HG02938 (cell line): Measurements from ENCODE around the gene METTL25.
A peak's percentile ranks its signal among the peaks of the same experiment; 100 is the strongest.

Experiments used
- ATAC-seq: cut with Tn5 transposase; IDR thresholded peaks from one replicate; pipeline ENCODE4 v1.9.1; 2021; ENCODE audit warnings: mild to moderate bottlenecking, moderate library complexity; ENCODE audit not compliant: unreplicated experiment

Gene METTL25

GRCh38 chr12:82468563-82468962 is 110.2 kb downstream of the METTL25 start:
- no peak for ATAC-seq

GRCh38 chr12:82470906-82471512 is 112.7 kb downstream of the METTL25 start:
- no peak for ATAC-seq

GRCh38 chr12:82473111-82473754 is 114.9 kb downstream of the METTL25 start:
- ATAC-seq, result no peak

GRCh38 chr12:82474181-82474797 is 116.0 kb downstream of the METTL25 start:
- ATAC-seq, result no peak

GRCh38 chr12:82474798-82475184 is 116.5 kb downstream of the METTL25 start:
- ATAC-seq, result no peak

- no peak for ATAC-seq
Measured at GRCh38 chr12:82475211-82475610, 116.9 kb downstream of the METTL25 start.

GRCh38 chr12:82476511-82476910 is 118.2 kb downstream of the METTL25 start:
- ATAC-seq, result no peak

- no peak for ATAC-seq
Measured at GRCh38 chr12:82479511-82479910, 121.2 kb downstream of the METTL25 start.

- ATAC-seq, result no peak
Measured at GRCh38 chr12:82480606-82481005, 122.3 kb downstream of the METTL25 start.

GRCh38 chr12:82481954-82482353 is 123.6 kb downstream of the METTL25 start:
- no peak for ATAC-seq

GRCh38 chr12:82486524-82487235 is 128.4 kb downstream of the METTL25 start:
- no peak for ATAC-seq

GRCh38 chr12:82504409-82504808 is 146.1 kb downstream of the METTL25 start:
- no peak for ATAC-seq

- no peak for ATAC-seq
Measured at GRCh38 chr12:82505150-82505549, 146.8 kb downstream of the METTL25 start.

- ATAC-seq, result no peak
Measured at GRCh38 chr12:82507686-82508085, 149.4 kb downstream of the METTL25 start.

GRCh38 chr12:82510386-82510785 is 152.1 kb downstream of the METTL25 start:
- ATAC-seq, result no peak

- ATAC-seq, result no peak
Measured at GRCh38 chr12:82514880-82515279, 156.6 kb downstream of the METTL25 start.

- ATAC-seq, result no peak
Measured at GRCh38 chr12:82515652-82516051, 157.3 kb downstream of the METTL25 start.

- ATAC-seq, result peak; percentile 76
Measured at GRCh38 chr12:82517027-82517426, 158.7 kb downstream of the METTL25 start.

GRCh38 chr12:82517808-82518207 is 159.5 kb downstream of the METTL25 start:
- no peak for ATAC-seq

- ATAC-seq, result no peak
Measured at GRCh38 chr12:82519510-82519909, 161.2 kb downstream of the METTL25 start.

- no peak for ATAC-seq
Measured at GRCh38 chr12:82522285-82522684, 164.0 kb downstream of the METTL25 start.

GRCh38 chr12:82522762-82523161 is 164.4 kb downstream of the METTL25 start:
- ATAC-seq, result no peak
